Measurements from ENCODE around the gene EPHB2.

Gene EPHB2

GRCh38 chr1:22790232-22791008 lies 79.8 kb downstream of the EPHB2 start:
- no peaks in the 10 kb centered on the region for H3K9me3 Mint-ChIP-seq
- TF ChIP-seq, protein P1, sequence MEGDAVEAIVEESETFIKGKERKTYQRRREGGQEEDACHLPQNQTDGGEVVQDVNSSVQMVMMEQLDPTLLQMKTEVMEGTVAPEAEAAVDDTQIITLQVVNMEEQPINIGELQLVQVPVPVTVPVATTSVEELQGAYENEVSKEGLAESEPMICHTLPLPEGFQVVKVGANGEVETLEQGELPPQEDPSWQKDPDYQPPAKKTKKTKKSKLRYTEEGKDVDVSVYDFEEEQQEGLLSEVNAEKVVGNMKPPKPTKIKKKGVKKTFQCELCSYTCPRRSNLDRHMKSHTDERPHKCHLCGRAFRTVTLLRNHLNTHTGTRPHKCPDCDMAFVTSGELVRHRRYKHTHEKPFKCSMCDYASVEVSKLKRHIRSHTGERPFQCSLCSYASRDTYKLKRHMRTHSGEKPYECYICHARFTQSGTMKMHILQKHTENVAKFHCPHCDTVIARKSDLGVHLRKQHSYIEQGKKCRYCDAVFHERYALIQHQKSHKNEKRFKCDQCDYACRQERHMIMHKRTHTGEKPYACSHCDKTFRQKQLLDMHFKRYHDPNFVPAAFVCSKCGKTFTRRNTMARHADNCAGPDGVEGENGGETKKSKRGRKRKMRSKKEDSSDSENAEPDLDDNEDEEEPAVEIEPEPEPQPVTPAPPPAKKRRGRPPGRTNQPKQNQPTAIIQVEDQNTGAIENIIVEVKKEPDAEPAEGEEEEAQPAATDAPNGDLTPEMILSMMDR (IDR thresholded peaks at IDR 0.05): no peak
- peaks cover 4% of the 10 kb centered on the region for H3K27me3 Mint-ChIP-seq (ENCODE audit: low read depth, poor library complexity)
- peaks cover 70% of the 10 kb centered on the region for H3K4me1 Mint-ChIP-seq
- no peak for DNase-seq
- H3K27ac Mint-ChIP-seq: no peak overlapping the region
- no peaks in the 10 kb centered on the region for H3K36me3 Mint-ChIP-seq (ENCODE audit: low read depth)
- H3K4me3 Mint-ChIP-seq: no peak overlapping the region

DNA sequence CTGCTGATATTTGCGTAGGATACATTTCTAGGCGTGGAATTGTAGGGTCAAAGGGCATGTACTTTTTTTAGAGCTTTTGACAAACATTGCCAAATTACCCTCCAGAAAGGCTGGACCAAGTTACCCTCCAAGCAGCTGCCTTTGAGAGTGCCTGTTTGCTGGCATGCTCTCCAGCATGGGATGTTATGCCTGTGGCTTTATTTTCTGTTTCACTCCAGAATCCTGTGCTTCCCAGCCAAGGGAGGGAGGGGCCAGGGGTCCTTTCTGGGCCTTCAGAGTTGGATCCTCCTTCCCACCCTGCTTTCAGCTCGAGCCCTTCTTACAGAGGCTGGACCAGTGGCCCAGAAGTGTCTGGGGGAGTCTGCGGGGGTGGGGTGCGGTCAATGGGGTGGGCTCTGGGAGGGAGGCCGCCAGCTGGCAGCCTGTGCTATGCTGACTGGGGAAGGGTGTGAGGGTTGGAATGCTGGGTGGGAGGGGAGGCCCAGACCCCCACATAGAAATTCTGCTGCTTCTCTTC lies 81.2 kb downstream of the EPHB2 start:
- Mint-ChIP-seq H3K27me3 (ENCODE audit: low read depth, poor library complexity) (peaks cover 4% of the 10 kb centered on the region), H3K27ac (no peak overlapping the region), H3K4me1 (peaks cover 78% of the 10 kb centered on the region), H3K9me3 (no peaks in the 10 kb centered on the region), H3K36me3 (ENCODE audit: low read depth) (no peaks in the 10 kb centered on the region), H3K4me3 (no peak overlapping the region)
- TF ChIP-seq, protein P1 (IDR thresholded peaks at IDR 0.05): no peak
- no peak for DNase-seq

GRCh38 chr1:22792396-22793160 lies 81.9 kb downstream of the EPHB2 start:
- Mint-ChIP-seq H3K9me3 (no peaks in the 10 kb centered on the region), H3K27me3 (ENCODE audit: low read depth, poor library complexity) (peaks cover 4% of the 10 kb centered on the region), H3K4me1 (peaks cover 80% of the 10 kb centered on the region), H3K27ac (no peak overlapping the region), H3K4me3 (no peak overlapping the region), H3K36me3 (ENCODE audit: low read depth) (no peaks in the 10 kb centered on the region)
- TF ChIP-seq, protein P1 (IDR thresholded peaks at IDR 0.05): no peak
- peak; percentile 32 for DNase-seq

GRCh38 chr1:22793647-22794046 lies 83.0 kb downstream of the EPHB2 start:
- Mint-ChIP-seq H3K9me3 (no peaks in the 10 kb centered on the region), H3K4me3 (no peak overlapping the region), H3K27me3 (ENCODE audit: low read depth, poor library complexity) (peaks cover 4% of the 10 kb centered on the region), H3K27ac (no peak overlapping the region), H3K4me1 (peaks cover 80% of the 10 kb centered on the region), H3K36me3 (ENCODE audit: low read depth) (no peaks in the 10 kb centered on the region)
- TF ChIP-seq, protein P1 (IDR thresholded peaks at IDR 0.05): no peak
- no peak for DNase-seq

- peaks cover 84% of the 10 kb centered on the region for H3K4me1 Mint-ChIP-seq
- no peak for DNase-seq
- no peak overlapping the region for H3K4me3 Mint-ChIP-seq
- H3K36me3 Mint-ChIP-seq (ENCODE audit: low read depth): no peaks in the 10 kb centered on the region
- TF ChIP-seq, protein P1 (IDR thresholded peaks at IDR 0.05): no peak
- no peaks in the 10 kb centered on the region for H3K9me3 Mint-ChIP-seq
- H3K27ac Mint-ChIP-seq: no peak overlapping the region
- peaks cover 4% of the 10 kb centered on the region for H3K27me3 Mint-ChIP-seq (ENCODE audit: low read depth, poor library complexity)
Measured at GRCh38 chr1:22794647-22795365, 84.2 kb downstream of the EPHB2 start.

Data from nephron progenitor cell (in vitro differentiated cells).